ENCODE results near the gene ZFAND2A.
"Not testable (repeated sequence)": the region's sequence is repeated elsewhere in the genome, so short reads cannot be mapped to it uniquely, and the experiment has no call there.

Gene ZFAND2A

GRCh38 chr7:1150400-1151002, 9.5 kb downstream of the ZFAND2A start:
- DNase-seq: no peak

DNA sequence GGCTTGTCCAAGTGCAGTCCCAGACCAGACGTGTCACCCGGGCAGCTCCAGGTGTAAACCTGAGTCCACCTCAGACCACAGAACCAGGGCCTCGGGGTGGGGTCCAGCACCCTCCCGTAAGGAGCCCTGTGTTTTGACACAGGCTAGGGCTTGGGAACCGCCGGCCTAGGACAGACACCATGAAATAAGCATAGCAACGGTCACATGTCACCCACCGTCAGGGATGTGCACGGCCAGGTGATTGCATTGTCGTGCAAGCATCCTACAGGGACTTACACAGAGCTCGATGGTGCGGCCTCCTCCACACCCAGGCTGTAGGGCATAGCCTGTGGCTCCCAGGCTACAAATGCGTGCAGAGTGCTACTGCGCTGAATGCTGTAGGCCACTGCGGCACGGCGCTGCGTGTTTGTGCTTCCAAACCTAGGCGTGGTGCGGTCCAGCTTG, 10.6 kb downstream of the ZFAND2A start:
- DNase-seq: no peak

- DNase-seq: not testable (repeated sequence)
Observed at GRCh38 chr7:1147873-1148272, 12.1 kb downstream of the ZFAND2A start.

- peak; percentile 63 for DNase-seq
Observed at GRCh38 chr7:1144269-1144771, 15.7 kb downstream of the ZFAND2A start.

DNA sequence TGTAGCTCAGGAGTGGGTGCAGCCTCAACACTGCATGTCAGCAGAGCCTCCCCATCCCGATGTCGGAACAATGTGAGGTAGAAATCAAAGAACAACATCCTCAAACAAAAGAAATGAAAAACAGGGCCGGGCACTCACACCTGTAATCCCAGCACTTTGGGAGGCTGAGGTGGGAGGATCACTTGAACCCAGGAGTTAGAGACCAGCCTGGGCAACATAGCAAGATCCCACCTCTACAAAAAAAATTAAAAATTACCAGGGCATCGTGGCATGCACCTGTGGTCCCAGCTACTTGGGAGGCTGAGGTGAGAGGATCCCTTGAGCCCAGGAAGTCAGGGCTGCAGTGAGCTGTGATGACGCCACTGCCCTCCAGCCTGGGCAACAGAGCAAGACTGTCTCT, 17.0 kb downstream of the ZFAND2A start:
- not testable (repeated sequence) for DNase-seq

- DNase-seq: no peak
Observed at GRCh38 chr7:1142051-1142635, 17.9 kb downstream of the ZFAND2A start.

- no peak for DNase-seq
Observed at GRCh38 chr7:1141651-1142050, 18.3 kb downstream of the ZFAND2A start.

DNA sequence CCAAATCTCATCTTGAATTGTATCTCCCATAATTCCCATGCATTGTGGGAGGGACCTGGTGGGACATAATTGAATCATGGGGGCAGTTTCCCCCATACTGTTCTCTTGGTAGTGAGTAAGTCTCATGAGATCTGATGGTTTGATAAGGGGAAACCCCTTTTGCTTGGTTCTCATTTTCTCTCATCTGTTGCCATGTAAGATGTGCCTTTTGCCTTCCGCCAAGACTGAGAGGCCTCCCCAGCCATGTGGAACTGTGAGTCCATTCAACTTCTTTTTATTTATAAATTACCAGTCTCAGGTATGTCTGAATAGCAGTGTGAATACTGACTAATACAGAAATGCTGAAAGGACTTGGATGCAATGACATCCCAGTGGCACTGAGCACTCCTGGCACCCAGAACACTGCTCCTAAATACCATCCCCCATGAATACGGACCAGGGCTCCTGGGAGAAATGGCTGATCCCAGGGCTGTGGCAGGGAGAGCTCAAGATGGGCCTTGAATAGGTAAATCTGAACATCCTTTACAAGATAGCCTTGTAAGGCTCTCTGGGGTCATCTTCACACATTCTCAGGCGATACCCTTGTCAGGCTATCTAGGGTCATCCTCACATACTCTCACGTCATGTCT, 19.4 kb downstream of the ZFAND2A start:
- no peak for DNase-seq

DNA sequence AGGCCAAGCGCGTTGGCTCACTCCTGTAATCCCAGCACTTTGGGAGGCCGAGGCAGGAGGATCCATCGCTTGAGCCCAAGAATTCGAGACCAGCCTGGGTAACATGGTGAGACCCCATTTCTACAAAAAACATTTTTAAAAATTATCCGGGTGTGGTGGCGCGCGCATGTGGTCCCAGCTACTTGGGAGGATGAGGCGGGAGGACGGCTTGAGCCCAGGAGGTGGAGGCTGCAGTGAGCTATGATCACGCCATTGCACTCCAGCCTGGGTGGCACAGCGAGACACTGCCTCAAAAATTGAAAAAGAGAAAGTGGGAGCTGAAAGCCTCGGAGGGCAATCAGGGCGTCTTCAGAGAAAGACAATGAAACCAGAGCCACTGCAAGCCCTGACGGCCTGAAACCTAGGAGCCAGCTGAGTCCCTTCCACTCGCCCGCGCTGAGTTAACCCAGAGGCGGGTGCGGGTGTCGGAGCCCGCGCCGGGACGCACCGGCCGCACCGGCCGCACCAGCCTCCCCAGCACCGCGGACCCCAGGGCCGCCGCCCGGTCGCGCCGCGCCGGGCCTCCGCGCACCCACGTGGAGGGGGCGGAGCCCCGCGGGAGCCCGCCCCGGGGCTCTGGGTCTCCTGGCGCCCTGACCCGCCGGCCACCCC, 22.4 kb downstream of the ZFAND2A start:
- no peak for DNase-seq

DNA sequence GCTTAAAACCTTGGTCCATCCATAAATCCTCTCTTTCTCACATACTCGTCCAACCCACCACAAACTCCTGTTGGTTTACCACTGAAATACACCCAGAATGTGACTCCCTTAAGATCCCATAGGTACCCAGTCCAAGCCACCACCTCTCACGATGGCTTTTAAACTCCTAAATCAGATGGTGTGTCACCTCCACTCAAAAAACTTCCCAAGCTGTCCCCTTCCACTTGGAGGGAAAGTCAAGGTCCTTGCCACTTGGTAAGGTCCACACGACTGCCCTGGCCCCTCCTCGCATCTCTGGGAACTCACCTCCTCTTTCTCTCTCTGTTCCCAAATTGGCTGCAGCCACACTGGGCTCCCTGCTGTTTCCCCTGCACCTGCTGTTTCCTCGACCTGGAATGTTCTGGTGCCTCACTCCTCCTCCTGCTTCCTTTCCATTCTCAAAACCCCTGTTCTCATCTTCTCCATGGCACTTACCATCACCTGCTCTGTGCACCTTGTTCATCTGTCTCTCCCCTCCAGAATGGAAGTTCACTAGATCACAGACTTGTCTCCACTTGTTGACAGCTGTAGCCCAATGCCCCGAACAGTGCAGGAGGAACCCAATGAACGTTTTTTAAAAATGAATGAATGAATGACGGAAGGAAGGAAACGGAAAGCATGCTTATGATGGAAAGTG, 23.0 kb downstream of the ZFAND2A start:
- DNase-seq: no peak

GRCh38 chr7:1134951-1135350, 25.0 kb downstream of the ZFAND2A start:
- no peak for DNase-seq

DNA sequence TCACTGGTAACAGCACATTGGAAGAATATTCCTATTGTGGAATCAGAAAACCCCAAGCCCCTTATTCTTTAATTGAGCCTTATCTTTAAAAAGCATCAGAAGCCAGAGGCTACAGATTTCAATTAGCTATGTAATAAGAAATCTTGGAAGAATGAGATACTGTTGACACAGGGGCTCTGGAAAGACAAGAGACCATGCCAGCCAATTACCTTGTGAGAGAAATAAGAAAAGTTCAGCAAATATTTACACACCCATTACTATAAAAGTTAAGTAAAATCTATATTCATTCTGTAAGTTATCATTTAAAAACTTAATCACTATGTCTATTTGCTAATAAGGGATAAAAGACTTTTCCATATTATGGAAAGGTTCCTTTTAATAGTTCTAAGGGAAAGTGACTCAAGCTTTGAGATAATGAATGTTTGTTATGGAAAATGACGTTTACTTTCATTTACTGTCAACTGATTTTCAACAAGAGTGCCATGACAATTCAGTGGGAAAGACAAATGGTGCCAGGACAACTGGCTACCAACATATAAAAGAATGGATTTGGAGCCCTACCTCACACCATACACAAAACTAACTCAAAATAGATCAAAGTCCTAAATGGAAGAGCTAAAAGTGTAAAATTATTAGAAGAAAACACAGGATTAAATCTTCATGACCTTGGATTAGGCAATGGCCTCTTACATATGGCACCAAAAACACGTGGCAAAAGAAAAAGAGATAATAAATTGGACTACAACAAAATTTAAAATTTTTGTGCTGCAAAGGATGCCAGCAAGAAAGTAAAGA, 28.3 kb downstream of the ZFAND2A start:
- DNase-seq: no peak

GRCh38 chr7:1130021-1130990, 29.7 kb downstream of the ZFAND2A start:
- no peak for DNase-seq

- no peak for DNase-seq
Observed at GRCh38 chr7:1129431-1129830, 30.6 kb downstream of the ZFAND2A start.

GRCh38 chr7:1127001-1127400, 33.0 kb downstream of the ZFAND2A start:
- no peak for DNase-seq

DNA sequence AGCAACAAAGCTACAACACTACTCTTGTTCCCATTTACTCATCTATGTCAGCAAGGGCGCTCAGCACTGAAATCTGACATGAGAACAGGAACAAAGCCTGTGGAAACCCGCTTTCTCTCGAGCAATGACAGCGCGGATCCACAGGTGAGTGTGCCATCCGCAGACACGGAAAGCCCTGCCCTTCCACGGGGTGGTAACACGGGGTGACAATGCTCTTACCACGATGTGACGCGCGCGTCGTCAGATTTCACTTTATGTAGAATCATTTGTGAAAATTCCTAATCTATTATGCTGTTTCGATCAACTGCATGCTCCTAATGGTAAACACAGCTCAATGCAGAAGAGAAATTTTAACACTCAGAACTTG, 34.4 kb downstream of the ZFAND2A start:
- no peak for DNase-seq

- no peak for DNase-seq
Observed at GRCh38 chr7:1124816-1125602, 35.0 kb downstream of the ZFAND2A start.

GRCh38 chr7:1124164-1124563, 35.8 kb downstream of the ZFAND2A start:
- DNase-seq: no peak

DNA sequence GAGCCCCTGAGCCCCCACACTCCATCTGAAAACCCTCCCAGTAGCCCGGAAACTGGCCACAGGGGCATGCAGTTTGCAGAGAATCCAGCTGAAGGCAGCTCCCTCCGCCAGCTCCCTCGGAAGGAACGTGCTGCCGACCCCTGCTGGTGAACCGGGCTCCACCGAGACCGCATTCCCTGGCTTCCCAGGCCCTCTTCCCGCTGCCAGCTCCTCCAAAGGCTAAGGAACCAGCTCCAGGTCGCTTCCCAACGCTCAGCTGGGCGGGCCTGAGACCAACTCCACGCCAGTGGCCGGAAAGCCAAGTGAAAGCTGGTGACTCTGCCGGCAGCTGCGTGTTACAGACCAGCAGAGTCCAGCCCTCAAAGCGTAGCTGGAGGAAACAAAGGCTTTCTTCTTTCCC, 36.3 kb downstream of the ZFAND2A start:
- DNase-seq: no peak

- no peak for DNase-seq
Observed at GRCh38 chr7:1122832-1123501, 37.0 kb downstream of the ZFAND2A start.

Measured in COR-L47 (cell line).